GM12892 (cell line): Measurements from ENCODE around the gene CARMIL1.
"Not testable (repeated sequence)": the region's sequence is repeated elsewhere in the genome, so short reads cannot be mapped to it uniquely, and the experiment has no call there.

Experiments used
- DNase-seq: peaks from one replicate; pipeline ENCODE4 v3.0.0; 2011; ENCODE audit not compliant: insufficient read length
- FAIRE-seq: peaks from 2 replicates; lab custom pipeline; 2011; peaks lifted over from hg19 to GRCh38; lab: Jason Lieb, UNC
- POLR2A ChIP-seq: IDR thresholded peaks from 2 replicates; pipeline ENCODE4 v1.6.1; 2011; ENCODE audit warnings: low read depth, low read length, control low read depth
- POLR2AphosphoS5 ChIP-seq: IDR thresholded peaks from 2 replicates; pipeline ENCODE4 v1.6.1; 2011; ENCODE audit warnings: low read depth, low read length, control low read depth
- TAF1 ChIP-seq: IDR thresholded peaks from 2 replicates; pipeline ENCODE4 v1.6.1; 2011; ENCODE audit warnings: low read depth, mild to moderate bottlenecking, control low read depth, low read length, borderline replicate concordance

Gene CARMIL1

DNA sequence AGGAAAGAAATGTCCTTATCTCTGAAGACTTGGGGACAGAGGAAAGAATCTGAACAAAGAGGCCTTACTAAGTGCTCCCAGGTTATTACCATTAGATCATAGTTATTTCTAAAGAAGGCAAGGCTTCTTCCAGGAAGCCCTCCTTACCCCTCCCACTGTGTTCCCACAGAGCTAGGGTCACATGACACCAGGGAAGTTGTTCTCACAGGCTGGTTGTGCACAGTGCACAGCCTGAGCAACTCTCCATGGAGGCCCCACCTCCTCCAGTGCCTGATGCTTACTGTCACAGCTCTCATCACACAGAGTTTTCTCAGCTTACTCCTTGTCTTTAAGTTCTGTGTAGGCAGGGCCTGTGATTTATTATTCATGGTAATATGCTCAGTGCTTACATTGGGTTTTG lies 303.9 kb downstream of the CARMIL1 start:
- TF ChIP-seq TAF1 (no peak), POLR2A (no peak), POLR2AphosphoS5 (no peak)
- DNase-seq (no peak), FAIRE-seq (no peak)

- no peak for DNase-seq
- TF ChIP-seq POLR2AphosphoS5 = no peak
- TF ChIP-seq POLR2A = no peak
- no peak for TF ChIP-seq TAF1
- FAIRE-seq = no peak
Measured at GRCh38 chr6:25583906-25584305, 304.7 kb downstream of the CARMIL1 start.

DNA sequence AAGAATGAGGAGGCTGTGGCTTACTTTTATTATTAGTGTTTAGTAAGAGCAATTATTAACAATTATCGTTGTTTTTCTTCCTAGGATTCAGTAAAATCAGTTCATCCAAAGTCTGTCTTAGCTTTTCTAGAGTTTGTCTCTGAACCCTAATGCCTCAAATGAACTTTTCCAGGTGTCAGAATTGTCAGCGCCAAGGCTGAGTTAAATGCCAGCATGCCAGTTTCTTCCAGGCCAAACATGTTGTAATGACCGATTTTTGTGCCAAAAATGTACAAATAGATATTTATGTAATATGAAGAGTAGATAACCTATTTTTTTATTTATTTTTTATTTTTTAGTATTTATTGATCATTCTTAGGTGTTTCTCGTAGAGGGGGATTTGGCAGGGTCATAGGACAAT lies 306.1 kb downstream of the CARMIL1 start:
- DNase-seq = no peak
- no peak for FAIRE-seq
- no peak for TF ChIP-seq POLR2AphosphoS5
- no peak for TF ChIP-seq POLR2A
- TF ChIP-seq TAF1 = no peak

GRCh38 chr6:25586119-25586518 lies 306.9 kb downstream of the CARMIL1 start:
- FAIRE-seq = not testable (repeated sequence)

GRCh38 chr6:25586927-25587326 lies 307.8 kb downstream of the CARMIL1 start:
- TF ChIP-seq POLR2AphosphoS5 (no peak), TAF1 (no peak), POLR2A (no peak)
- no peak for FAIRE-seq
- DNase-seq = no peak

More at GRCh38 chr6:25586119-25586518, 306.9 kb downstream of the CARMIL1 start:
- not testable (repeated sequence) for DNase-seq

DNA sequence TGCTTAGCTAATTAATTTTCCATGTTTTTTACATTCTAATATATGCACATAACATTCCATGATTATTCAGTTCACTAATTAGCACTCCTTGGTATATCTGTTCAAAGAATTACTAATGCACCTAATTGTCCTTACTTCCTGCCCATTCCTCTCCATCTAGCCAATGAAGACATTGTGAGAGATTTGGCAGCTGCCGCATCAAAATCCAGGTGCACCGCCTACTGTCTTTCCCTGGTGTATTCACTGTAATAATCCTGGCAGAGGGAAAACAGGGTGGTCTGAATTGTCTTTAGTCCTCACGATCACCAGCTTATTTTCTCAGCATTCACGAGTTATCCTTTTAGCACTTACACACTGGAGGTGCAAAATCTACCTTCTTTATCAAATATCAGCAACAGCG lies 311.8 kb downstream of the CARMIL1 start:
- FAIRE-seq (no peak), DNase-seq (no peak)
- TF ChIP-seq POLR2AphosphoS5 = no peak
- TF ChIP-seq POLR2A = no peak
- no peak for TF ChIP-seq TAF1

GRCh38 chr6:25596928-25597818 lies 318.0 kb downstream of the CARMIL1 start:
- FAIRE-seq (no peak), DNase-seq (no peak)
- TF ChIP-seq POLR2AphosphoS5 (no peak), POLR2A (no peak), TAF1 (no peak)

DNA sequence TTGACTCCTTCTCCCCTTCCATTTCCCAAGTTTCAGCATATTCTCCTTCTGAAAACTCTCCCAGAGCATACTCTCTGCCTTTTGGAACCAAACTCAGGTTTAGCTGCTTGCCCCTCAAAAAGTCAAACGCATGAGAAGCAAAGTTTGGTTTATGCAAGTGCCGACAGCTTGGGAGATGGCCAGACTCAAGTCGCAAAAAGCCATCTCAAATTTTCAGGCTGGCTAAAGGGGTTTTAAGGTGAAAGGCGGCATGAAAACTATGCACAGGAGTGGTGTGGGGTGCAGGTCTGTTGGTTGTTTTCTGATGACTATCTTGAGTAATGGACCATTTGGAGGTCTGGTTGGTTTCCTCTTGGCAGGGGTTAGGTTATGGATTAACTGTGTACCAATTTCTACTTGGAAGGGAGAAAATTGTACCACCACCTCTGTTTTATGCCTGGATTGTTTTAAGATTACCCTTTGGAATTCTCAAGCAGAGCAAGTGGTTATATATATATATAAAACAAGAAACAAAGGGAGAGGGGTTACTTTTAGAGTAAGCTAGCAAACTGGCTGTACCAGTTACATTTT lies 320.4 kb downstream of the CARMIL1 start:
- no peak for DNase-seq
- TF ChIP-seq POLR2AphosphoS5 = no peak
- TF ChIP-seq POLR2A = no peak
- TF ChIP-seq TAF1 = no peak
- no peak for FAIRE-seq

GRCh38 chr6:25601800-25602673 lies 322.9 kb downstream of the CARMIL1 start:
- peak; percentile 27 for FAIRE-seq
- no peak for DNase-seq
- TF ChIP-seq POLR2AphosphoS5 = no peak
- TF ChIP-seq TAF1 = no peak
- no peak for TF ChIP-seq POLR2A

DNA sequence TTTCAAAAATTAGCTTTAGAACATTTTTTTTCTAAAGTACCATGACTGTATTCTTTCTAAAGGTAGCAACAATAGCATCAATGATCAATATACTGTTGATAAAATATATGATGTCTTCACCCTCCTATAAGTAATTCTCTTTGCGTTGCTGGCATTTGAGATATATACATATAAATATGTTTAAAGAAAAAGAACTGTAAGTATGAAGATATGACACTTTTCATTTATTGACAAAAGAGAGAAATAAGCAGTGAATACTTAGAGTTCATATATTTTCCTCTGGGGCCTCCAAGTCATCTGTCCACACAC lies 323.5 kb downstream of the CARMIL1 start:
- DNase-seq = no peak
- FAIRE-seq = no peak
- no peak for TF ChIP-seq POLR2AphosphoS5
- no peak for TF ChIP-seq POLR2A
- TF ChIP-seq TAF1 = no peak

DNA sequence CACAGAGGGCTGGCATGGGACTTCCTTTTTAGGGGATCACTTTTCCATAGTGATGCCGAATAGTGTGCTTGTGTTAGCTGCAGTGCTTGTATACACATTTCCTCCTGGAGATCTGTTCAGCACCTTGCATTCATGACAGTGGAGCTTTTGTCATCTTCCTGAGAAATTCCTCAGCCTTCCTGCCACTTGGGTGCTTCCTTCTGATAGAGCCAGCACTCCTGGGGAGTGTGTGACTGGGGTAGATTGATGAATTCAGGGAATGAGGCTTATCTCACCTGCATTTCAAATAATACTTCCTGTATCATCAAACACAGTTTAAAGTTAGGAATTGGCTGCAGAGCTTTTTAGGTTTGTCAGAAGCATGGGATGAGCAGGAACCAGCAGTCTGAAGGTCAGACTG lies 324.1 kb downstream of the CARMIL1 start:
- FAIRE-seq = no peak

More for the DNA sequence above, 324.1 kb downstream of the CARMIL1 start:
- no peak for TF ChIP-seq POLR2AphosphoS5
- TF ChIP-seq POLR2A = no peak
- TF ChIP-seq TAF1 = no peak
- DNase-seq = no peak
